Measurements from ENCODE around the gene PKHD1.

PKHD1 gene

GRCh38 chr6:51600514-51600913 is 486.9 kb downstream of the PKHD1 start:
- H3K9ac ChIP-seq (ENCODE audit: low read depth in 1 of 2, low read length in 2 of 2): no peak overlapping the region
- no peaks in the 10 kb centered on the region for H3K36me3 ChIP-seq (ENCODE audit: control insufficient read depth in 1 of 2, insufficient read depth in 2 of 2, low read length in 2 of 2)
- H3K4me3 ChIP-seq (ENCODE audit: low read depth in 1 of 2, low read length in 2 of 2): no peak overlapping the region
- no peak overlapping the region for H3K27ac ChIP-seq (ENCODE audit: low read depth, low read length)
- no peaks in the 10 kb centered on the region for H3K4me1 ChIP-seq (ENCODE audit: control insufficient read depth in 1 of 2, insufficient read depth in 2 of 2, low read length in 2 of 2)
- H3K27me3 ChIP-seq (ENCODE audit: control insufficient read depth in 1 of 2, insufficient read depth in 2 of 2, low read length in 2 of 2): no peaks in the 10 kb centered on the region
- no peaks in the 10 kb centered on the region for H3K9me3 ChIP-seq (ENCODE audit: control insufficient read depth in 1 of 2, low read length in 2 of 2)

- H3K27me3 ChIP-seq (ENCODE audit: control insufficient read depth in 1 of 2, insufficient read depth in 2 of 2, low read length in 2 of 2): no peaks in the 10 kb centered on the region
- no peaks in the 10 kb centered on the region for H3K4me1 ChIP-seq (ENCODE audit: control insufficient read depth in 1 of 2, insufficient read depth in 2 of 2, low read length in 2 of 2)
- H3K4me3 ChIP-seq (ENCODE audit: low read depth in 1 of 2, low read length in 2 of 2): no peak overlapping the region
Observed at GRCh38 chr6:51598171-51598570, 489.2 kb downstream of the PKHD1 start.

GRCh38 chr6:51594981-51595380 is 492.4 kb downstream of the PKHD1 start:
- H3K9ac ChIP-seq (ENCODE audit: low read depth in 1 of 2, low read length in 2 of 2): no peak overlapping the region
- H3K27ac ChIP-seq (ENCODE audit: low read depth, low read length): no peak overlapping the region
- no peaks in the 10 kb centered on the region for H3K36me3 ChIP-seq (ENCODE audit: control insufficient read depth in 1 of 2, insufficient read depth in 2 of 2, low read length in 2 of 2)
- H3K9me3 ChIP-seq (ENCODE audit: control insufficient read depth in 1 of 2, low read length in 2 of 2): no peaks in the 10 kb centered on the region
- H3K4me3 ChIP-seq (ENCODE audit: low read depth in 1 of 2, low read length in 2 of 2): no peak overlapping the region
- H3K4me1 ChIP-seq (ENCODE audit: control insufficient read depth in 1 of 2, insufficient read depth in 2 of 2, low read length in 2 of 2): no peaks in the 10 kb centered on the region
- no peaks in the 10 kb centered on the region for H3K27me3 ChIP-seq (ENCODE audit: control insufficient read depth in 1 of 2, insufficient read depth in 2 of 2, low read length in 2 of 2)

More at GRCh38 chr6:51598171-51598570, 489.2 kb downstream of the PKHD1 start:
- no peak overlapping the region for H3K9ac ChIP-seq (ENCODE audit: low read depth in 1 of 2, low read length in 2 of 2)
- H3K36me3 ChIP-seq (ENCODE audit: control insufficient read depth in 1 of 2, insufficient read depth in 2 of 2, low read length in 2 of 2): no peaks in the 10 kb centered on the region
- no peaks in the 10 kb centered on the region for H3K9me3 ChIP-seq (ENCODE audit: control insufficient read depth in 1 of 2, low read length in 2 of 2)
- H3K27ac ChIP-seq (ENCODE audit: low read depth, low read length): no peak overlapping the region

GRCh38 chr6:51585264-51585663 is 502.1 kb downstream of the PKHD1 start:
- no peaks in the 10 kb centered on the region for H3K27me3 ChIP-seq (ENCODE audit: control insufficient read depth in 1 of 2, insufficient read depth in 2 of 2, low read length in 2 of 2)
- no peak overlapping the region for H3K27ac ChIP-seq (ENCODE audit: low read depth, low read length)
- no peaks in the 10 kb centered on the region for H3K4me1 ChIP-seq (ENCODE audit: control insufficient read depth in 1 of 2, insufficient read depth in 2 of 2, low read length in 2 of 2)
- H3K9me3 ChIP-seq (ENCODE audit: control insufficient read depth in 1 of 2, low read length in 2 of 2): no peaks in the 10 kb centered on the region
- H3K9ac ChIP-seq (ENCODE audit: low read depth in 1 of 2, low read length in 2 of 2): no peak overlapping the region
- H3K36me3 ChIP-seq (ENCODE audit: control insufficient read depth in 1 of 2, insufficient read depth in 2 of 2, low read length in 2 of 2): no peaks in the 10 kb centered on the region
- no peak overlapping the region for H3K4me3 ChIP-seq (ENCODE audit: low read depth in 1 of 2, low read length in 2 of 2)

- H3K27ac ChIP-seq (ENCODE audit: low read depth, low read length): no peak overlapping the region
- H3K9ac ChIP-seq (ENCODE audit: low read depth in 1 of 2, low read length in 2 of 2): no peak overlapping the region
- H3K9me3 ChIP-seq (ENCODE audit: control insufficient read depth in 1 of 2, low read length in 2 of 2): no peaks in the 10 kb centered on the region
- H3K4me3 ChIP-seq (ENCODE audit: low read depth in 1 of 2, low read length in 2 of 2): no peak overlapping the region
- H3K36me3 ChIP-seq (ENCODE audit: control insufficient read depth in 1 of 2, insufficient read depth in 2 of 2, low read length in 2 of 2): no peaks in the 10 kb centered on the region
- no peaks in the 10 kb centered on the region for H3K27me3 ChIP-seq (ENCODE audit: control insufficient read depth in 1 of 2, insufficient read depth in 2 of 2, low read length in 2 of 2)
- no peaks in the 10 kb centered on the region for H3K4me1 ChIP-seq (ENCODE audit: control insufficient read depth in 1 of 2, insufficient read depth in 2 of 2, low read length in 2 of 2)
Observed at GRCh38 chr6:51584163-51584562, 503.2 kb downstream of the PKHD1 start.

GRCh38 chr6:51578994-51579393 is 508.4 kb downstream of the PKHD1 start:
- no peaks in the 10 kb centered on the region for H3K4me1 ChIP-seq (ENCODE audit: control insufficient read depth in 1 of 2, insufficient read depth in 2 of 2, low read length in 2 of 2)

GRCh38 chr6:51578362-51578761 is 509.1 kb downstream of the PKHD1 start:
- Histone ChIP-seq H3K9ac (ENCODE audit: low read depth in 1 of 2, low read length in 2 of 2) (no peak overlapping the region), H3K4me3 (ENCODE audit: low read depth in 1 of 2, low read length in 2 of 2) (no peak overlapping the region), H3K27me3 (ENCODE audit: control insufficient read depth in 1 of 2, insufficient read depth in 2 of 2, low read length in 2 of 2) (no peaks in the 10 kb centered on the region), H3K9me3 (ENCODE audit: control insufficient read depth in 1 of 2, low read length in 2 of 2) (no peaks in the 10 kb centered on the region), H3K4me1 (ENCODE audit: control insufficient read depth in 1 of 2, insufficient read depth in 2 of 2, low read length in 2 of 2) (no peaks in the 10 kb centered on the region), H3K27ac (ENCODE audit: low read depth, low read length) (no peak overlapping the region), H3K36me3 (ENCODE audit: control insufficient read depth in 1 of 2, insufficient read depth in 2 of 2, low read length in 2 of 2) (no peaks in the 10 kb centered on the region)

More at GRCh38 chr6:51578994-51579393, 508.4 kb downstream of the PKHD1 start:
- Histone ChIP-seq H3K4me3 (ENCODE audit: low read depth in 1 of 2, low read length in 2 of 2) (no peak overlapping the region), H3K36me3 (ENCODE audit: control insufficient read depth in 1 of 2, insufficient read depth in 2 of 2, low read length in 2 of 2) (no peaks in the 10 kb centered on the region), H3K9me3 (ENCODE audit: control insufficient read depth in 1 of 2, low read length in 2 of 2) (no peaks in the 10 kb centered on the region), H3K27ac (ENCODE audit: low read depth, low read length) (no peak overlapping the region), H3K27me3 (ENCODE audit: control insufficient read depth in 1 of 2, insufficient read depth in 2 of 2, low read length in 2 of 2) (no peaks in the 10 kb centered on the region), H3K9ac (ENCODE audit: low read depth in 1 of 2, low read length in 2 of 2) (no peak overlapping the region)

- Histone ChIP-seq H3K36me3 (ENCODE audit: control insufficient read depth in 1 of 2, insufficient read depth in 2 of 2, low read length in 2 of 2) (no peaks in the 10 kb centered on the region), H3K27ac (ENCODE audit: low read depth, low read length) (no peak overlapping the region), H3K9me3 (ENCODE audit: control insufficient read depth in 1 of 2, low read length in 2 of 2) (no peaks in the 10 kb centered on the region), H3K4me1 (ENCODE audit: control insufficient read depth in 1 of 2, insufficient read depth in 2 of 2, low read length in 2 of 2) (no peaks in the 10 kb centered on the region), H3K4me3 (ENCODE audit: low read depth in 1 of 2, low read length in 2 of 2) (no peak overlapping the region), H3K9ac (ENCODE audit: low read depth in 1 of 2, low read length in 2 of 2) (no peak overlapping the region), H3K27me3 (ENCODE audit: control insufficient read depth in 1 of 2, insufficient read depth in 2 of 2, low read length in 2 of 2) (no peaks in the 10 kb centered on the region)
Observed at GRCh38 chr6:51574040-51574439, 513.4 kb downstream of the PKHD1 start.

GRCh38 chr6:51571168-51571567 is 516.2 kb downstream of the PKHD1 start:
- Histone ChIP-seq H3K36me3 (ENCODE audit: control insufficient read depth in 1 of 2, insufficient read depth in 2 of 2, low read length in 2 of 2) (no peaks in the 10 kb centered on the region), H3K9ac (ENCODE audit: low read depth in 1 of 2, low read length in 2 of 2) (no peak overlapping the region), H3K4me3 (ENCODE audit: low read depth in 1 of 2, low read length in 2 of 2) (no peak overlapping the region), H3K27ac (ENCODE audit: low read depth, low read length) (no peak overlapping the region), H3K9me3 (ENCODE audit: control insufficient read depth in 1 of 2, low read length in 2 of 2) (no peaks in the 10 kb centered on the region), H3K27me3 (ENCODE audit: control insufficient read depth in 1 of 2, insufficient read depth in 2 of 2, low read length in 2 of 2) (no peaks in the 10 kb centered on the region), H3K4me1 (ENCODE audit: control insufficient read depth in 1 of 2, insufficient read depth in 2 of 2, low read length in 2 of 2) (no peaks in the 10 kb centered on the region)

- no peaks in the 10 kb centered on the region for H3K27me3 ChIP-seq (ENCODE audit: control insufficient read depth in 1 of 2, insufficient read depth in 2 of 2, low read length in 2 of 2)
- H3K27ac ChIP-seq (ENCODE audit: low read depth, low read length): no peak overlapping the region
- no peaks in the 10 kb centered on the region for H3K4me1 ChIP-seq (ENCODE audit: control insufficient read depth in 1 of 2, insufficient read depth in 2 of 2, low read length in 2 of 2)
- no peaks in the 10 kb centered on the region for H3K9me3 ChIP-seq (ENCODE audit: control insufficient read depth in 1 of 2, low read length in 2 of 2)
- H3K9ac ChIP-seq (ENCODE audit: low read depth in 1 of 2, low read length in 2 of 2): no peak overlapping the region
- no peak overlapping the region for H3K4me3 ChIP-seq (ENCODE audit: low read depth in 1 of 2, low read length in 2 of 2)
- H3K36me3 ChIP-seq (ENCODE audit: control insufficient read depth in 1 of 2, insufficient read depth in 2 of 2, low read length in 2 of 2): no peaks in the 10 kb centered on the region
Observed at GRCh38 chr6:51570168-51570921, 517.1 kb downstream of the PKHD1 start.
